WTC11 (cell line): ENCODE results near the gene SLC38A3.

Experiments used
- CTCF ChIP-seq: fragments of 200-600 bp; IDR thresholded peaks from 2 replicates; pipeline ENCODE4 v1.8.0; 2022; ENCODE audit warnings: antibody characterized with exemption
- E2F1 ChIP-seq: sonication (generic); formaldehyde crosslinking; IDR thresholded peaks from 2 replicates; pipeline ENCODE4 v1.8.0; 2022; ENCODE audit warnings: mild to moderate bottlenecking, missing genetic modification reagents
- E2F5 ChIP-seq: sonication (generic); formaldehyde crosslinking; IDR thresholded peaks from 2 replicates; pipeline ENCODE4 v1.8.1; 2022; ENCODE audit warnings: mild to moderate bottlenecking, moderate library complexity, missing genetic modification reagents
- ESRRA ChIP-seq: sonication (generic); formaldehyde crosslinking; IDR thresholded peaks from 2 replicates; pipeline ENCODE4 v1.8.1; 2022; ENCODE audit warnings: mild to moderate bottlenecking, missing genetic modification reagents, borderline replicate concordance
- GRHL2 ChIP-seq: fragments of 250-450 bp; sonication (Bioruptor Pico); IDR thresholded peaks from 2 replicates; pipeline ENCODE4 v1.8.0; 2022; ENCODE audit warnings: mild to moderate bottlenecking, moderate library complexity; ENCODE audit not compliant: insufficient replicate concordance, severe bottlenecking
- JUN ChIP-seq: sonication (generic); formaldehyde crosslinking; IDR thresholded peaks from 2 replicates; pipeline ENCODE4 v1.8.0; 2023; ENCODE audit warnings: mild to moderate bottlenecking, missing genetic modification reagents
- TCF7 ChIP-seq: sonication (generic); formaldehyde crosslinking; IDR thresholded peaks from 2 replicates; pipeline ENCODE4 v1.8.0; 2022; ENCODE audit warnings: mild to moderate bottlenecking, low read depth, missing genetic modification reagents, moderate library complexity
- TEAD1 ChIP-seq: sonication (generic); formaldehyde crosslinking; IDR thresholded peaks from 2 replicates; pipeline ENCODE4 v1.8.0; 2022; ENCODE audit warnings: mild to moderate bottlenecking, missing genetic modification reagents

- TF ChIP-seq E2F1 (CRISPR knock-in tag) = no peak
- no peak for TF ChIP-seq CTCF
- TF ChIP-seq TEAD1 (CRISPR knock-in tag) = no peak
- TF ChIP-seq ESRRA (CRISPR knock-in tag) = no peak
- TF ChIP-seq GRHL2 (CRISPR knock-in tag) = no peak
- no peak for TF ChIP-seq JUN (CRISPR knock-in tag)
- no peak for TF ChIP-seq TCF7
- no peak for TF ChIP-seq E2F5
Measured at GRCh38 chr3:50220109-50220508, 15.0 kb downstream of the SLC38A3 start.
